Muscle of back (tissue), 13 donors: ENCODE data around the gene FUT6. TPM values are rescaled to one million over a fixed set of nuclear protein-coding genes. Genes with fewer than 3 reads are reported as not detected.
"Not testable (repeated sequence)": the region's sequence is repeated elsewhere in the genome, so short reads cannot be mapped to it uniquely, and the experiment has no call there.

Experiments
- DNase-seq, 3 donors: peaks; one replicate each; pipeline versions ENCODE4 v3.0.0 to v3.0.0-alpha.2; 2013
- long read RNA-seq, 9 donors: transcript quantifications; one replicate each; lab custom pipeline, GENCODE V29; 2026
- polyA plus RNA-seq, 10 donors: library from polyadenylated mRNA; unstranded; fragments of 120-200 nt; gene quantifications; one replicate each; pipeline ENCODE4 v1.2.1, GENCODE V29; 2013; ENCODE audit not compliant: insufficient read length in 10 of 10

Gene FUT6, protein sequence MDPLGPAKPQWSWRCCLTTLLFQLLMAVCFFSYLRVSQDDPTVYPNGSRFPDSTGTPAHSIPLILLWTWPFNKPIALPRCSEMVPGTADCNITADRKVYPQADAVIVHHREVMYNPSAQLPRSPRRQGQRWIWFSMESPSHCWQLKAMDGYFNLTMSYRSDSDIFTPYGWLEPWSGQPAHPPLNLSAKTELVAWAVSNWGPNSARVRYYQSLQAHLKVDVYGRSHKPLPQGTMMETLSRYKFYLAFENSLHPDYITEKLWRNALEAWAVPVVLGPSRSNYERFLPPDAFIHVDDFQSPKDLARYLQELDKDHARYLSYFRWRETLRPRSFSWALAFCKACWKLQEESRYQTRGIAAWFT
- polyA plus RNA-seq = not detected
- long read RNA-seq, donor 1 = 0 reads
- long read RNA-seq, donor 2 = 0 reads
- long read RNA-seq, donor 3 = 0 reads
- long read RNA-seq, donor 4 = 0 reads
- long read RNA-seq, donor 5, partial matches to known transcripts = 0 of 1 reads
- long read RNA-seq, donor 5, other reads (novel, unspliced or antisense) = 0 of 1 reads
- long read RNA-seq, donor 6 = 0 reads
- long read RNA-seq, donor 7 = 0 reads
- long read RNA-seq, donor 8 = 0 reads
- long read RNA-seq, donor 9 = 0 reads

- no peak for DNase-seq
Measured at GRCh38 chr19:5839065-5840017, at the start of gene FUT6. Gene FUT6 (minus strand): TSS chr19:5839702. CDS start chr19:5832567, 7,135 bp downstream.

GRCh38 chr19:5884065-5884811 is 44.7 kb upstream of the FUT6 start:
- not testable (repeated sequence) for DNase-seq

DNA sequence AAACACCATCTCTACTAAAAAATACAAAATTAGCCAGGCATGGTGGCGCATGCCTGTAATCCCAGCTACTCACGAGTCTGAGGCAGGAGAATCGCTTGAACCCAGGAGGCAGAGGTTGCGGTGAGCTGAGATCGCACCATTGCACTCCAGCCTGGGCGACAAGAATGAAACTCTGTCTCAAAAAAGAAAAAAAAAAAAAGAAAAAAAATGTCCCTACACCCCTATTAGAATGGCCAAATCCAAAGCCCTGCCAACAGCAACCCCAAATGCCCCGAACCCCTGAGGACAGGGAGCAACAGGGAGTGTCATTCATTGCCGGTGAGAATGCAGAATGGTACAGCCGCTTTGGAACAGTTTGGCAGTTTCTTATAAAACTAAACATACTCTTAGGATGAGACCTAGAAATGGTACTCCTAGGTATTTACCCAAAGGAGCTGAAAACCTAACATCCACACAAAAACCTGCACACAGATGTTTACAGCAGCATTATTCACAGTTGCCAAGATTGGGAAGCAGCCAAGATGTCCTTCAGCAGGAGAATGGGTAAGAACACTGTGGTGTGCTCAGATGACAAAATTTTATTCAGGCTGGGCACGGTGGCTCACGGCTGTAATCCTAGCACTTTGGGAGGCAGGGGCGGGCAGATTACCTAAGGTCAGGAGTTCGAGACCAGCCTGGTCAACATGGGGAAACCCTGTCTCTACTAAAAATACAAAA is 43.8 kb upstream of the FUT6 start:
- not testable (repeated sequence) for DNase-seq

GRCh38 chr19:5882421-5882968 is 43.0 kb upstream of the FUT6 start:
- DNase-seq = no peak

- no peak for DNase-seq
Measured at GRCh38 chr19:5881543-5882299, 42.2 kb upstream of the FUT6 start.

DNA sequence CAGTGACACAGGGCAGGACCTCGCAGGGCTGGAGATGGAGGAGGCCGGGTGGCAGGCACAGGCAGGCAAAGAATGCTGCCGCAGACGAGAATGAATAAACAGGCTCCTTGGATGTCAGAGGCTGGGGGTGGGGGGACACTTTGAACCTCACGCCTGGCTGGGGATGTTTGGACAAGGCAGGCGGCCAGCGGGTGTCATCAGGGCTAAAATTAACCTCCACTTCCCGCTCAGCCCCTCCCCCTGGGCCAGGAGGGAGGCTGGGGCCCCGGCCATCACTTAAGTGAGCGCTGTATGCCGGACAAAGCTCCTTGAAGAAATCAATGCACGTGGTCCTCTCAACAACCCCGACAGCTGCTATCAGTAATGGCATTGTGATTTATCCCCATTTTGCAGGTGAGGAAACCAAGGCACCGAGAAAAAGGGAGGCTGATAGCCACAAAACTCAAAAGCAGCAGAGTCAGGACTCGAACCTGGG is 41.1 kb upstream of the FUT6 start:
- peak; percentile 72 to 83 (median 80) for DNase-seq

- DNase-seq = no peak
Measured at GRCh38 chr19:5880196-5880595, 40.7 kb upstream of the FUT6 start.

GRCh38 chr19:5877882-5878281 is 38.4 kb upstream of the FUT6 start:
- DNase-seq = no peak

GRCh38 chr19:5877427-5877826 is 37.9 kb upstream of the FUT6 start:
- DNase-seq = no peak

DNA sequence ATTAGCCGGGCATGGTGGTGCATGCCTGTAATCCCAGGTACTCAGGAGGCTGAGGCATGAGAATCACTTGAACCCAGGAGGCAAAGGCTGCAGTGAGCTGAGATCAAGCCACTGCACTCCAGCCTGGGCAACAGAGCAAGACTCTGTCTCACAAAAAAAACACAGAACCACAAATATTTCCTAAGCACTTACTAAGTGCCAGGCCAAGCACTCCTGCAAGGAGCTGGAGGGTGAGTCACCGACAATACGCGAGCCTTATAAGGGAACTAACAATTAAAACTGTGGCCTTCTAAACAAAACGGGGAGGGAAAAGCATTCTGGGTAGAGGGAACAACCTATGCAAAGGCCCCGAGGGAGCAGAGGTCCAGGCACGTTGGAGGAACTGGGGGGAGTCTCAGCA is 35.0 kb upstream of the FUT6 start:
- DNase-seq = not testable (repeated sequence)

- no peak for DNase-seq
Measured at GRCh38 chr19:5873617-5874199, 34.2 kb upstream of the FUT6 start.

GRCh38 chr19:5870986-5871394 is 31.5 kb upstream of the FUT6 start:
- DNase-seq = no peak

- DNase-seq = no peak
Measured at GRCh38 chr19:5867201-5868136, 28.0 kb upstream of the FUT6 start.

DNA sequence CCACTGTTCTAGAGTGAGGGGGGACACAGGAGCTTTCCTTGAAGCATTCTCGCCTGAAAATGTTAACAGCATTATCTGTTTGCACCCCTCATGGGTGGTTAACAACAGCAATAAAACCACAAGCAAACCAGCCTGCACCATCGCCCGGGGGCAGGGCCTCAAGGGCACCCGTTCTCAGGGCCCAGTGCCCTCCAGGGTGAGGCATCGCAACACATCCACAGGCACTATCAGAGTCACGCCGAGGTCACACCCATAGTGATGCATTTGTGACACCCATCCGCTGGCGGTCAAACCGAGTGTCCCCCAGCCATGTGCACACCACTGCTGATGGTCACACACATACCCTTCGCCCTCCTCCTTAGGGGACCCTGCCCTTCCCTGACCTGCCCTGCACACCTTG is 26.3 kb upstream of the FUT6 start:
- no peak for DNase-seq

GRCh38 chr19:5864725-5865486 is 25.4 kb upstream of the FUT6 start:
- no peak for DNase-seq

- DNase-seq = no peak
Measured at GRCh38 chr19:5864013-5864720, 24.7 kb upstream of the FUT6 start.
